Immature natural killer cell (primary cell): ENCODE measurements around the gene CDH13. TPM values are rescaled to one million over a fixed set of nuclear protein-coding genes. Genes with fewer than 3 reads are reported as not detected.

Experiments
- DNase-seq, 3 donors: peaks; one replicate each; pipeline ENCODE4 v3.0.0; 2022; ENCODE audit warnings: mixed read lengths in 1 of 3
- H3K27ac Mint-ChIP-seq, 6 donors: one replicate each; pipeline ENCODE4 v1.8.0; 2020; ENCODE audit warnings: mixed read lengths in 6 of 6, mild to moderate bottlenecking in 5 of 6, inconsistent platforms in 4 of 6, moderate library complexity in 3 of 6
- H3K27me3 Mint-ChIP-seq, 3 donors: one replicate each; pipeline ENCODE4 v1.8.0; 2020 to 2021; ENCODE audit warnings: low read depth in 3 of 3, mild to moderate bottlenecking in 3 of 3, mixed read lengths in 3 of 3, moderate library complexity in 3 of 3, inconsistent platforms in 1 of 3
- H3K36me3 Mint-ChIP-seq, 3 donors: one replicate each; pipeline ENCODE4 v1.8.0; 2020; ENCODE audit warnings: mixed read lengths in 3 of 3, inconsistent platforms in 2 of 3, mild to moderate bottlenecking in 2 of 3
- H3K4me1 Mint-ChIP-seq, 2 donors: one replicate each; pipeline ENCODE4 v1.8.0; 2020; ENCODE audit warnings: inconsistent platforms in 2 of 2, mild to moderate bottlenecking in 2 of 2, mixed read lengths in 2 of 2, moderate library complexity in 1 of 2
- H3K4me3 Mint-ChIP-seq, 5 donors: one replicate each; pipeline ENCODE4 v1.8.0; 2020; ENCODE audit warnings: mild to moderate bottlenecking in 5 of 5, mixed read lengths in 5 of 5, inconsistent platforms in 3 of 5, moderate library complexity in 3 of 5
- H3K9me3 Mint-ChIP-seq, 6 donors: one replicate each; pipeline ENCODE4 v1.8.0; 2020; ENCODE audit warnings: mild to moderate bottlenecking in 6 of 6, mixed read lengths in 6 of 6, inconsistent platforms in 4 of 6, moderate library complexity in 3 of 6
- polyA plus RNA-seq, 3 donors: library from polyadenylated mRNA; unstranded; fragments of 300-500 nt; fragmentation: Illumina TruSeq; gene quantifications; one replicate each; pipeline ENCODE4 v1.2.3, GENCODE V29; 2021

CDH13 gene
- polyA plus RNA-seq, 3 donors from 2014 or later: not detected

DNA sequence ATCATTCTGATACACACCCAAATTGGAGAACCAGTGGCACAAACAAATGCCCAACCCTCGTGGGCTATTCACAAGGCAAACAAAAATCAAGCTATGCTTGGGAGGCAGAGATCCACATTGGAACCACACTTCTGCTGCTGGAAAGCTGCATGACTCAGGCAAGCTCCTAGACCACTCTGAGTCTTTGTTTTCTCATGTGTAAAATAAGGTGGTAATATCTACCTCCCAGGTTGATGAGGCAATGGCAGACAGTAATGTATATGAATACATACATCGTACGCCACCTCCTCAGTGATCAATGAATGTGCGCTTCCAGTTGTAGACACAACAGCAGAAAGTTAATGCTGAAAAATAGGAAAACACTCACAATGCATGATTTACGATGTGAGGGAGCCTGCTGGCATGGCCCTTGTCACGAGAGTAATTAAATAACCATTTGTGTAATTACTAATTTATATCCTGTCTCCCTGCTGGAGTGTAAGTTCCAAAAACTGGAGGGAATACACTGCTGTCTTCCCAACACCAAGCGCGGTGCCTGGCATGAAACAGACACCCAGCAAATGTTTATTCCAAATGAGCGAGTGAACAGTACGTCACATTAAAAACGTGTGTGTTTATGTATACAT is 1111.1 kb downstream of the CDH13 start:
- H3K27ac Mint-ChIP-seq: no peak overlapping the region
- H3K27me3 Mint-ChIP-seq: peaks cover 0 to 2% (median 2%) of the 10 kb centered on the region in 3 donors
- peaks cover 0 to 4% (median 4%) of the 10 kb centered on the region in 3 donors for H3K36me3 Mint-ChIP-seq

DNA sequence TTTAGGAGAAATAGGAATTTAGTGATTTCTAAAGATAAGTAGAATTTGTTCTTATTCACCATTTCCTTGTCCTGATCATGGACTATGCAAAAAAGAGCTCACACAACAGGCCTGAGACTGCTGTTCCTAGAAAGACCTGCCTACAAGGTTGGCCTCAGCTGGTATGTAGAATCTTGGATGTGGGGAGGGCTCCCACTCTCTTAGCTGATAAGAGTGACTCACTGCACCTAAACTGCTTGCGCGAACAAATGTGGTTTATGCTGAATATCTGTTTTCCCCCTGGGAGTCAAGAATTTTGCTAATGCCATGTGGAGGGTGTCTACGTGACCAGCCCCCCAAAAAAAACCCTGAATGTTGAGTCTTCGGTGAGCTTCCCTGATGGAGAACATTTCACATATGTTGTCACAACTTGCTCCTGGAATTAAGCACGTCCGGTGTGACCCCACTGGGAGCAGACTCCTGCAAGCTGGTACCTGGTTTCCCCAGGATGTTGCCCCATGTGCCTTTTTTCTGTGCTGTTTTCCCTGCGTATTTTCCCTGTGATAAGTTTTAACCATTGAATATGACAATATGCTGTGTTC is 1112.2 kb downstream of the CDH13 start:
- H3K4me1 Mint-ChIP-seq: no peaks in the 10 kb centered on the region
- no peak for DNase-seq
- peaks cover 0 to 1% (median under 1%) of the 10 kb centered on the region in 3 donors for H3K36me3 Mint-ChIP-seq
- peaks cover 7 to 16% (median 12%) of the 10 kb centered on the region in 6 donors for H3K9me3 Mint-ChIP-seq
- H3K27me3 Mint-ChIP-seq: peaks cover 0 to 2% (median 2%) of the 10 kb centered on the region in 3 donors
- H3K27ac Mint-ChIP-seq: no peak overlapping the region
- no peak overlapping the region for H3K4me3 Mint-ChIP-seq

More for the DNA sequence above, 1111.1 kb downstream of the CDH13 start:
- no peak for DNase-seq
- H3K4me3 Mint-ChIP-seq: no peak overlapping the region
- H3K9me3 Mint-ChIP-seq: peaks cover 9 to 19% (median 13%) of the 10 kb centered on the region in 6 donors
- H3K4me1 Mint-ChIP-seq: no peaks in the 10 kb centered on the region

DNA sequence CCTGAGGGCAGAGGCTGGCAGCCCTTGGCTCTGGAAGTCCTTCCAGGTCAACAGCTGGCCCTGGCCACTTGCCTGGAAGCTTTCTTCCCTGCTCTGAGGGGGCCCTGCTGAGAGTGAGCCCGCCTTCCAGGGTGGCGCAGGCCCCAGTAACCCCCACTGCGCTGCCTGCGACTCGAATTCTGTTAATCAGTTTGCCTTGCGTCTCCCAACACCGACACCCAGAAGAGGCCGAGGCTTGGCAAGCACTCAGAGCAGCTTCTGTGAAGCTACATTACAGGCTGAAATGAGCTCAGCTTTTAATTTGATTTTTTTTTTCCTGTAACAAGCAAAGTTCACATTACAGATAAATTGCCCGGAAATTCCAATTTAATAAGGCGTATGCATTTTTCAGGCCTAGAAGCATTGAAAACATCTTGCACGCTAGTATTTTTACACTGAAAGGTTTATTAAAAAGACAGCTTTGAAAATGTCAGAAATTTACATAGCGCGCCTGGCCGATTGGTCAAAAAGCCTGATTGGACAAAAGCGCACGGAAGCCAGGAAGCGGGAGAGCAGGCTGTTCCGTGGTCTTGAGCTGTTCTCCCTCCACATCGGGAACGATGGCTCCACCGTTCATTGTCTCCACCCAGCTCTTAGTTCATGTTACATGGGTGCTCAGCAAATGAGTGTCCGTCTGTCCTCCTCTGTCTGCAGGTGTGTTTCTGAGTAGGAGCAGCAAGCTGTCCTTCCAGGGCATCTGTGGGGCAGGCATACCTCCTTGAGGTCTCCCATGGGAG is 1115.5 kb downstream of the CDH13 start:
- Mint-ChIP-seq H3K27me3 (peaks cover 2 to 6% (median 2%) of the 10 kb centered on the region in 3 donors), H3K9me3 (no peaks in the 10 kb centered on the region), H3K4me3 (no peak overlapping the region), H3K27ac (no peak overlapping the region), H3K36me3 (no peaks in the 10 kb centered on the region), H3K4me1 (no peaks in the 10 kb centered on the region)
- DNase-seq: no peak

DNA sequence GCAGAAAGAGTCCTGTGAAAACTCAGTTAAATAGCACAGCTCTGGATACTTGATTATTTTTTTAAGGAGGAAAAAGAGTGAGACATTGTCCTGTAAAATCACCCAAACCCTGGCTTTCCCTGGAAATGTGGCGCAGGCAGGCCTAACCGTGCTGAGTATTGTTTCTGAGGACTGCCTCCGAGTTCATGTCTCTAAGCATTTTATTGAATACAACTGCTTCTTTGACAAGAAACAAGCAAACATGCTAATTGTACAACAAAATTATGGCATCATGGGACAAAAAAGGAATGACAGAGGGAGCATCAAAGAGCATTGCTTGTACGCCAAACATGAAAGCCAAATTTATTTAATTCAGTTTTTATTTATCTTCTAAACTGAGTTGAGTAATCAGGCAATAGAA is 1116.5 kb downstream of the CDH13 start:
- Mint-ChIP-seq H3K4me3 (no peak overlapping the region), H3K36me3 (no peaks in the 10 kb centered on the region), H3K9me3 (no peaks in the 10 kb centered on the region), H3K27me3 (peaks cover 2 to 6% (median 2%) of the 10 kb centered on the region in 3 donors), H3K4me1 (no peaks in the 10 kb centered on the region), H3K27ac (no peak overlapping the region)
- DNase-seq: no peak

DNA sequence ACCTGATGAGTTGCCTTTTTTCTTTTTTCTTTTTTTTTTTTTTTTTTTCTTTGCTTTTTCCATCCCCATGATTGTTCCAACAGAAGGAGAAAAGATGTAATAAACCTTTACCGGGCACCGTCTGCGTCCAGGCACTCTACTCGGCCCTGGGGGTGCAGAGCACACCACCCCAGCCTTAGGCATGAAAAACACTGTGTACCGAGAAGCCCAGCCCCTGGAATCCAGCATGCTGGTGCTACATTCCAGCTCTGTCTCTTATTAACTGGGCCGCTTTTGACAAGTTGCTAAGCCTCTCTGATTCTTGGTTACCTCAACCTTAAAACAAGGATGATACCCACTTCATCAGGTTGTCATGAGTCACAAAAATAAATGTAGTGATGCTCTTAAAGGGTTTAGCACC is 1117.0 kb downstream of the CDH13 start:
- H3K36me3 Mint-ChIP-seq: no peaks in the 10 kb centered on the region
- no peak overlapping the region for H3K4me3 Mint-ChIP-seq
- H3K27ac Mint-ChIP-seq: no peak overlapping the region
- no peaks in the 10 kb centered on the region for H3K4me1 Mint-ChIP-seq
- H3K27me3 Mint-ChIP-seq: peaks cover 2 to 6% (median 3%) of the 10 kb centered on the region in 3 donors
- H3K9me3 Mint-ChIP-seq: no peaks in the 10 kb centered on the region
- no peak for DNase-seq

DNA sequence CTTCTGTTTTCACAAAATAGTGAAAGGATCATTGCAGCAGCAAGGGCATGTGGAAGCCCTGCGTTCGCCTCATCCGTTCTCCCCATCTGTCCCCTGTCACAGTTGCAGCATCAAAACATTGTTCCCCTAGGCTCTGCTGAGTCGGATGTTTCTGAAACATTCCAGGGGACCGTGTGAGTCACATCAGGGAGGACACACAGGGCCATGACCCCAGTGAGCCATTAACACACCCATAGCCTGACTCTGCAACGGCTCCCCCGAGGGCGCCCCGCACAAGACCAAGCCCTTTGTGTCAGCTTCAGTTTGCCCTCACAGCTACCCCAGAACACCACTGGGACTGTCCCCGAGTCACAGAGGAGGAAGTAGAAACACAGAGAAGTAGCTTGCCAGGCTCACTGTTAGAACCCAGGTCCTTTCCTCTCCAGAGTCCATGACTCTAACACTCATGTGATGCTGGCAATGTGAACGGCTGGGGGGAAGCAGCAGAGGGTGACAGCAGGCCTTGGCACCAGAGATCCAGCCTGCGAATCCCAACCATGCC is 1117.7 kb downstream of the CDH13 start:
- DNase-seq: no peak
- Mint-ChIP-seq H3K27me3 (peaks cover 2 to 6% (median 6%) of the 10 kb centered on the region in 3 donors), H3K36me3 (no peaks in the 10 kb centered on the region), H3K9me3 (no peaks in the 10 kb centered on the region), H3K4me1 (no peaks in the 10 kb centered on the region), H3K27ac (no peak overlapping the region), H3K4me3 (no peak overlapping the region)

DNA sequence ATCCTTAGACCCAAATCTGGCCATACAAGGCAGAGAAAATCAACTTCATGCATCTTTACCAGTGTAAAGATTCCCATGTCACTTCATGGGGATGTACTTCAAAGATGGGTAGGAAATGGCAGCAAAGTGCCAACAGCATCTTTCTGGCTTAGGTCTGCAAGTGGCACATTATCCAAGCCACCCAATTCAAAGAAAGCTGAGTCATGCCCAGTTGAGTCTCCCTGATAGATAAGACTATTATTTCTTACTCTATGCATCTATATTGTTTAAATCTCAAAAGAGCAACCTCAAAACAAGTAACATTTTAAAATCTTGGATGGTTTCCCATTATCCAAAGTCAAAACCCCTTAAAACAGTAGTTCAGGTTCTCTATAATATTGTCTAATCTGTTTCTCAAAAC is 1119.8 kb downstream of the CDH13 start:
- DNase-seq: no peak
- H3K27me3 Mint-ChIP-seq: peaks cover 0 to 11% (median 5%) of the 10 kb centered on the region in 3 donors
- no peak overlapping the region for H3K27ac Mint-ChIP-seq
- no peaks in the 10 kb centered on the region for H3K36me3 Mint-ChIP-seq
- H3K4me3 Mint-ChIP-seq: no peak overlapping the region
- no peaks in the 10 kb centered on the region for H3K9me3 Mint-ChIP-seq
- H3K4me1 Mint-ChIP-seq: no peaks in the 10 kb centered on the region

DNA sequence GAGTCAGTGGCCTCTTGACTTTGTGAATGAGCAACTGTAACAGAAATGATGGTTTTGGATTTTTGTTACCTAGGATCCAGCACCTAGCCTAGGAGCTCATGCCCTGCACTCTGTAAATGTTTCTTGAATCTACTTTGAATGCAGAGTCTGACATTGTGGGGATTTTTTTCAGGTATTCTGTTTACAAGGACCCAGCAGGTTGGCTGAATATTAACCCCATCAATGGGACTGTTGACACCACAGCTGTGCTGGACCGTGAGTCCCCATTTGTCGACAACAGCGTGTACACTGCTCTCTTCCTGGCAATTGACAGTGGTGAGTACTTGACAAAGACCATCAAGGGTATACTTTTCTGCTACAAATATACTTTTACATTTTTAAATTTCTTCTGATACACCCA is 1121.2 kb downstream of the CDH13 start:
- Mint-ChIP-seq H3K4me1 (no peaks in the 10 kb centered on the region), H3K9me3 (no peaks in the 10 kb centered on the region), H3K27me3 (peaks cover 0 to 11% (median 8%) of the 10 kb centered on the region in 3 donors), H3K36me3 (no peaks in the 10 kb centered on the region), H3K27ac (no peak overlapping the region), H3K4me3 (no peak overlapping the region)
- DNase-seq: no peak

DNA sequence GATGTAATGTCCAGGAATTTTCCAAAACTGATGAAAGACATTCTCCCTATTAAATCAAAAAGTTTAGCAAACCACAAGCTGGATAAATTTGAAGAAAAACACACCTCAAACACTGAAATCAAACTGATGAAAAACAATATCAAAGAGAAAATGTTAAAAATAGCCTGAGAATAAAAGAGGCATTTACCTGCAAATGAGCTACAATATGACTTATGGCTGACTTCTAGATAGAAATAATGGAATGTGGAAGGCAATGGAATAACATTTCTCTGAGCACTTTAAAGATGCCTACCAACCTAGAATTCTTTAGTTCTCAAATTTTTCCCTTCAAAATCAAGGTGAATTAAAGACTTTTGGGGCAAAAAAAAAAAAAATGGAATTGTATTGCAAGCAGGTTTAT is 1128.6 kb downstream of the CDH13 start:
- Mint-ChIP-seq H3K27me3 (peaks cover 3 to 10% (median 5%) of the 10 kb centered on the region in 3 donors), H3K4me3 (no peak overlapping the region), H3K27ac (no peak overlapping the region), H3K4me1 (no peaks in the 10 kb centered on the region), H3K36me3 (no peaks in the 10 kb centered on the region), H3K9me3 (peaks cover 0 to 10% (median 1%) of the 10 kb centered on the region in 6 donors)
- no peak for DNase-seq

DNA sequence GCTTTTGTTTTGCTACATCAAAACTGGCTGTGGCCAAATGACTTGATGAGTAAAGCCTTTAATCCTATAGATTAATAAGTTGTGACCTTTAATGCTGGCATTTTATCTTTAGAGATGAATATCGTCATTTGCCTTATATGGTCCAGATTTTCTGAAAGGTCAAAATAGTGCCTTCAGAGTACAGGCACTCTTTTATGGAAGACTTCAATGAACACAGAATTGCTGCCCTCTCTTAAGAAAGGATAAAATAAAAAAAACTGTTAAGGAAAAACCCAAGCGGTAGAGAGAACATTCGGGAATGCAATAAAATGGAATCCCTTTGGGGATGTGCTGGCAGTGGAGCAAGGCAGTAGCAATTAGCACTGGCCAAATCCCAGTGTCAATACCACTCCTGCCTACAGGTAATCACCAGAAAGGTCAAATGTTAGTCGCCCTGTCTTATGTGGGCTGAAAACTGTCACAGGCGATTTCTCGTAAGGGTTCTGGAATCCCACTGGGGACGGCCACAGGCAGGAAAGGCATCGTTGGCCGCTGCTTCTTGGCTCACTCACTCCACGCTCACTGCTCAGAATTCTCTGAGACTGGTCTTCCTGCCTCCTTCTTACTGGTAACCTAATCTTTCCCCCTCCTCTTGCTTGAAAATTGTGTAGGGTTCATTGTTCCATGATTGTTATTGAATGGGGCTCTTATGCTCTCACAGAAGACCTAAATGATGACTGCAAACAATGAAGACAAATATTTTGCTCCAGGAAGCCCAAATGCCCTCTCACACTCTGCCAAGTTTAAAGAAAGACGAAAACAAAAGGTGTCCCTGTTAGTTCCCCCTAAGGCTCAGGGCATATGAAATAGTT is 1135.6 kb downstream of the CDH13 start:
- no peaks in the 10 kb centered on the region for H3K36me3 Mint-ChIP-seq
- peaks cover 0 to 2% (median 0%) of the 10 kb centered on the region in 3 donors for H3K27me3 Mint-ChIP-seq
- no peaks in the 10 kb centered on the region for H3K4me1 Mint-ChIP-seq
- DNase-seq: no peak
- no peaks in the 10 kb centered on the region for H3K9me3 Mint-ChIP-seq
- no peak overlapping the region for H3K4me3 Mint-ChIP-seq
- no peak overlapping the region for H3K27ac Mint-ChIP-seq

DNA sequence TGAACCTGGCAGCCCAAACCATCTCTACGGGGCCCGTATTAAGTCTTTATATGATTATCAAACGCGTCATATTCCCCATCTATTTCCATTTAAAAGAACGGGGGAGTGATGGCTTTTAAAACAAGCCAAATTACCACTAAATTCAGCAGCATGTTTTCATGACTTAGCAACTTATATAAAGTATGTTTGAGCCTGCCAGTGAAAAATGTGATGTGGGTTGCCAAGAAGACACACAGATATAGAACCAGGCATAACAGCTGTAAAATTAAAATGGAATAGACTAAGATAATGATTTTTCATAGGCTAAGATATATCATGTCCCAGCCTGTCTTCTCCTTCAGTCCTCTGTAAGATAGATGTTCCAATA is 1136.2 kb downstream of the CDH13 start:
- Mint-ChIP-seq H3K4me1 (no peaks in the 10 kb centered on the region), H3K4me3 (no peak overlapping the region), H3K36me3 (no peaks in the 10 kb centered on the region), H3K9me3 (no peaks in the 10 kb centered on the region), H3K27me3 (peaks cover 0 to 3% (median 0%) of the 10 kb centered on the region in 3 donors), H3K27ac (no peak overlapping the region)
- DNase-seq: no peak

DNA sequence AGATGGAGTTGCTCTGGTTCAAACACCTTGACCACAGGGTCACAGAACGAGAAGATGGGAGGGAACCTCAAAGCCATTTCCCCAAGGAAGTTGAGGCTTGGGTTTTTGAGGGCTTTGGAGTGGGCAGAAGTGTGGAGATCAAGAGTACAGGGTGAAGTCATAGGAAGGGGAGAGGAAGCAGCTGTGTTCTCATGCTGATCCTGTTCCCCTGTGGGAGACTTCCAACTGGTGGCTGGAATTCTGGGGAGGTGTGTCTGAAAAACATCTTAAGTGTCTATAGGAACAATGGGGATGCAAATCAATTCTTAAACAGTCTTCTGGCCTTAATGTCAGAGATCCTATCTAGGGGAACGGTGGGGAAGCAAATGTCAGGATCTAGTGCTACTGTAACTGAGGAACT is 1142.2 kb downstream of the CDH13 start:
- Mint-ChIP-seq H3K9me3 (no peaks in the 10 kb centered on the region), H3K4me1 (no peaks in the 10 kb centered on the region), H3K27me3 (peaks cover 4 to 6% (median 5%) of the 10 kb centered on the region in 3 donors), H3K27ac (no peak overlapping the region), H3K4me3 (no peak overlapping the region), H3K36me3 (no peaks in the 10 kb centered on the region)
- no peak for DNase-seq

DNA sequence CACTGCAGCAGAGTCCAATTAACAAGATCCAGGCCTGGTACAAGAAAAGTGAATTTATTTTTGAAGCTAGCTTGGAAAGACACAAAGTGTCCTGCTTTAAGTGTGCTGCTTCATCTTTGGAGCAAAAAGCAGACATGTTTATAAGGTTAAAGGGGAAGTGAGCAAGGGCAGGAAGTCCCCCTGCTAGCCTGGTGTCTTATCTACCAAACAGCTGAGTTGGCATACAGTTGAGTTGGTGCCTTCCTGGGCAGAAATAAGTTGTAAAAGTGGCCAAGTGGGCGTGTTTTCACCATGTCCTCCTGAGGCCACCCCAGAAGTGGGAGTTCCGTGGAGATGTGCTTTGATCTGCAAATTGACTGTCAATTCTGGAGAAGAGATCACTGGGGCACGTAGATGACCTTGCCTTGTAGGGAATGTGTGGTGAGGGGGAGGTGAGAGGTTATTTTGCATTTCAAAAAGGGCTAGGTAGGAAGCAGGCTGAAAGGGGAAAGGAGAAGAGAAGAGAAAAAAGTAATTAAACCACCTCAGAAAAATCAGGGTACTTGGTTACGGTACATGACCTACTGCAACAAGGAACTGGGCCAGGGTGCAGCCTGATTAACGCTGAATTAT is 1142.7 kb downstream of the CDH13 start:
- Mint-ChIP-seq H3K27me3 (peaks cover 4 to 6% (median 5%) of the 10 kb centered on the region in 3 donors), H3K9me3 (no peaks in the 10 kb centered on the region), H3K4me3 (no peak overlapping the region), H3K36me3 (no peaks in the 10 kb centered on the region), H3K27ac (no peak overlapping the region), H3K4me1 (no peaks in the 10 kb centered on the region)
- DNase-seq: no peak
